Body of pancreas (tissue), 4 donors: ENCODE results near the gene TREML1.

Experiments used
- POLR2A ChIP-seq, 3 donors: fragments of 450-650 bp; IDR thresholded peaks; one replicate each; pipeline ENCODE4 v1.6.1; 2016; ENCODE audit warnings: antibody characterized with exemption in 3 of 3, mild to moderate bottlenecking in 2 of 3
- TF ChIP-seq, protein P1 (sequence below), 7 experiments: fragments of 450-650 bp in 4 of 7; fragments of 200-600 bp in 3 of 7; sonication (generic) in 3 of 7; IDR thresholded peaks; one replicate each; pipeline ENCODE4 v1.5.1; 2016 to 2019; ENCODE audit warnings: antibody characterized with exemption in 7 of 7

DNA sequence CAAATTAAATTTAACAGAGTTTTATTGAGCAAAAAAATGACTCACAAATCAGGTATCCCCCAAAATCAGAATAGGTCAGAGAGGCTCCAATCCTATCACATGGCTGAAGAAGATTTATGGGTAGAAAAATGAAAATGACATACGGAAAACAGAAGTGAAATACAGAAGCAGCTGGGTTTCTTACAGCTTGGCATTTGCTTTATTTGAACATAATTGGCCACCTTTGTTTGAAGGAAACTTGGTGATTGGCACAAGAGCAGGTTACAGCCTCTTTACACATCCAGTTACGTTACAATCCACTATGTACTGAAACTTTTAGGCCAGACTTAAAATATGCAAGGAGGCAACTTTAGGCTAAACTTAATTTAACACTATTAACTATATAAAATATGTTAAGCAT is 20.5 kb upstream of the TREML1 start:
- TF ChIP-seq POLR2A (IDR thresholded peaks at IDR 0.05) = no peak
- TF ChIP-seq, protein P1, sequence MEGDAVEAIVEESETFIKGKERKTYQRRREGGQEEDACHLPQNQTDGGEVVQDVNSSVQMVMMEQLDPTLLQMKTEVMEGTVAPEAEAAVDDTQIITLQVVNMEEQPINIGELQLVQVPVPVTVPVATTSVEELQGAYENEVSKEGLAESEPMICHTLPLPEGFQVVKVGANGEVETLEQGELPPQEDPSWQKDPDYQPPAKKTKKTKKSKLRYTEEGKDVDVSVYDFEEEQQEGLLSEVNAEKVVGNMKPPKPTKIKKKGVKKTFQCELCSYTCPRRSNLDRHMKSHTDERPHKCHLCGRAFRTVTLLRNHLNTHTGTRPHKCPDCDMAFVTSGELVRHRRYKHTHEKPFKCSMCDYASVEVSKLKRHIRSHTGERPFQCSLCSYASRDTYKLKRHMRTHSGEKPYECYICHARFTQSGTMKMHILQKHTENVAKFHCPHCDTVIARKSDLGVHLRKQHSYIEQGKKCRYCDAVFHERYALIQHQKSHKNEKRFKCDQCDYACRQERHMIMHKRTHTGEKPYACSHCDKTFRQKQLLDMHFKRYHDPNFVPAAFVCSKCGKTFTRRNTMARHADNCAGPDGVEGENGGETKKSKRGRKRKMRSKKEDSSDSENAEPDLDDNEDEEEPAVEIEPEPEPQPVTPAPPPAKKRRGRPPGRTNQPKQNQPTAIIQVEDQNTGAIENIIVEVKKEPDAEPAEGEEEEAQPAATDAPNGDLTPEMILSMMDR (IDR thresholded peaks at IDR 0.05) = no peak
